Measurements from ENCODE around the gene SH3D21. TPM values are rescaled to one million over a fixed set of nuclear protein-coding genes. Genes with fewer than 3 reads are reported as not detected.

The SH3D21 gene
- total RNA-seq, 1 donor from 2014 or later = 15.7 TPM

GRCh38 chr1:36342426-36343185 lies 36.4 kb downstream of the SH3D21 start:
- H3K4me3 Mint-ChIP-seq = no peak overlapping the region
- H3K27me3 Mint-ChIP-seq = no peaks in the 10 kb centered on the region
- peaks cover 4% of the 10 kb centered on the region for H3K4me1 Mint-ChIP-seq (ENCODE audit: unreplicated experiment)
- H3K9me3 Mint-ChIP-seq = no peaks in the 10 kb centered on the region
- DNase-seq (ENCODE audit: extremely low spot score, unreplicated experiment) = no peak
- peak; percentile 61 for TF ChIP-seq CTCF (conservative IDR thresholded peaks at IDR 0.05)
- H3K36me3 Mint-ChIP-seq = peaks cover 9% of the 10 kb centered on the region
- H3K27ac Mint-ChIP-seq = no peak overlapping the region

GRCh38 chr1:36343651-36344394 lies 37.7 kb downstream of the SH3D21 start:
- Mint-ChIP-seq H3K27ac (no peak overlapping the region), H3K4me3 (no peak overlapping the region), H3K36me3 (peaks cover 9% of the 10 kb centered on the region), H3K27me3 (no peaks in the 10 kb centered on the region), H3K9me3 (no peaks in the 10 kb centered on the region), H3K4me1 (ENCODE audit: unreplicated experiment) (no peaks in the 10 kb centered on the region)
- DNase-seq (ENCODE audit: extremely low spot score, unreplicated experiment) = no peak
- TF ChIP-seq CTCF (conservative IDR thresholded peaks at IDR 0.05) = no peak

- no peak for TF ChIP-seq CTCF (conservative IDR thresholded peaks at IDR 0.05)
- Mint-ChIP-seq H3K9me3 (no peaks in the 10 kb centered on the region), H3K36me3 (peaks cover 9% of the 10 kb centered on the region), H3K4me3 (no peak overlapping the region), H3K4me1 (ENCODE audit: unreplicated experiment) (no peaks in the 10 kb centered on the region), H3K27ac (no peak overlapping the region), H3K27me3 (no peaks in the 10 kb centered on the region)
- DNase-seq (ENCODE audit: extremely low spot score, unreplicated experiment) = no peak
These were observed 38.2 kb downstream of the SH3D21 start for GRCh38 chr1:36344395-36344680.

- Mint-ChIP-seq H3K36me3 (peaks cover 9% of the 10 kb centered on the region), H3K27me3 (no peaks in the 10 kb centered on the region), H3K27ac (no peak overlapping the region), H3K4me1 (ENCODE audit: unreplicated experiment) (no peaks in the 10 kb centered on the region), H3K4me3 (no peak overlapping the region), H3K9me3 (no peaks in the 10 kb centered on the region)
- no peak for DNase-seq (ENCODE audit: extremely low spot score, unreplicated experiment)
- no peak for TF ChIP-seq CTCF (conservative IDR thresholded peaks at IDR 0.05)
These were observed 39.2 kb downstream of the SH3D21 start for GRCh38 chr1:36345353-36345752.

GRCh38 chr1:36346741-36347370 lies 40.7 kb downstream of the SH3D21 start:
- no peak for TF ChIP-seq CTCF (conservative IDR thresholded peaks at IDR 0.05)
- Mint-ChIP-seq H3K9me3 (no peaks in the 10 kb centered on the region), H3K36me3 (peaks cover 9% of the 10 kb centered on the region), H3K27ac (no peak overlapping the region), H3K4me1 (ENCODE audit: unreplicated experiment) (peaks cover 7% of the 10 kb centered on the region), H3K4me3 (no peak overlapping the region), H3K27me3 (no peaks in the 10 kb centered on the region)
- DNase-seq (ENCODE audit: extremely low spot score, unreplicated experiment) = no peak

Measured in type B pancreatic cell (in vitro differentiated cells).